A549 (cell line): ENCODE data around the gene MAPK1. TPM values are rescaled to one million over a fixed set of nuclear protein-coding genes. Genes with fewer than 3 reads are reported as not detected.

Source experiments
- ATAC-seq, 2 experiments: fragments of 200-7000 bp in 1 of 2; fragments of >200 bp in 1 of 2; cut with Nextera tagmentation in 1 of 2; cut with Tn5 transposase in 1 of 2; 3 replicates each; pipeline versions ENCODE4 v1.8.0 to v1.9.1; 2018 to 2020; ENCODE audit warnings: mild to moderate bottlenecking in 1 of 2, moderate library complexity in 1 of 2
- CTCF ChIA-PET: fragments of 300-600 bp; sonication (Branson Sonifier 250); formaldehyde crosslinking; extraction: SDS; loops from one replicate; lab custom pipeline; 2021; ENCODE audit warnings: antibody characterized with exemption, inconsistent platforms; lab: Yijun Ruan, JAX
- POLR2A ChIA-PET: fragments of 350-600 bp; formaldehyde crosslinking; extraction: SDS; loops from one replicate; lab custom pipeline; 2021; ENCODE audit warnings: antibody characterized with exemption, inconsistent platforms; lab: Yijun Ruan, JAX
- DNase-seq, 2 experiments: peaks; one replicate each; pipeline versions ENCODE4 v3.0.0 to v3.0.0-alpha.2; 2011 to 2016; ENCODE audit warnings: low read depth in 1 of 2, low spot score in 1 of 2
- FAIRE-seq: peaks from 2 replicates; lab custom pipeline; 2011; peaks lifted over from hg19 to GRCh38; lab: Jason Lieb, UNC
- H3K27ac ChIP-seq, 2 experiments: fragments of >200 bp; sonication (Bioruptor Twin); formaldehyde crosslinking; 3 replicates each; pipeline ENCODE4 v1.5.1; 2016 to 2017
- H3K4me1 ChIP-seq: fragments of >200 bp; sonication (Bioruptor Twin); formaldehyde crosslinking; 3 replicates; pipeline ENCODE4 v1.6.1; 2016
- H3K4me2 ChIP-seq: fragments of >200 bp; sonication (Bioruptor Twin); formaldehyde crosslinking; 3 replicates; pipeline ENCODE4 v1.6.1; 2016
- H3K4me3 ChIP-seq: fragments of >200 bp; sonication (Bioruptor Twin); formaldehyde crosslinking; 3 replicates; pipeline ENCODE4 v1.5.1; 2016
- H3K9me3 ChIP-seq: fragments of >200 bp; sonication (Bioruptor Twin); formaldehyde crosslinking; 3 replicates; pipeline ENCODE4 v1.6.1; 2016
- BCL3 ChIP-seq: fragments of >200 bp; sonication (Bioruptor Twin); formaldehyde crosslinking; IDR thresholded peaks from 3 replicates; pipeline ENCODE4 v1.6.1; 2016
- E2F6 ChIP-seq: IDR thresholded peaks from 2 replicates; pipeline ENCODE4 v1.6.1; 2012; ENCODE audit warnings: low read depth, borderline replicate concordance
- GATA3 ChIP-seq: IDR thresholded peaks from 2 replicates; pipeline ENCODE4 v1.6.1; 2012; ENCODE audit warnings: borderline replicate concordance
- HDAC2 ChIP-seq: fragments of 200-600 bp; sonication (generic); IDR thresholded peaks from 2 replicates; pipeline ENCODE4 v1.6.1; 2016
- HMGXB4 ChIP-seq: fragments of 250-450 bp; sonication (Bioruptor Pico); IDR thresholded peaks from 2 replicates; pipeline ENCODE4 v1.5.0; 2021; ENCODE audit warnings: mild to moderate bottlenecking, moderate library complexity, borderline replicate concordance
- HOXA7 ChIP-seq: fragments of 250-450 bp; sonication (Bioruptor Pico); IDR thresholded peaks from 2 replicates; pipeline ENCODE4 v1.5.0; 2020; ENCODE audit warnings: mild to moderate bottlenecking, moderate library complexity
- HOXB5 ChIP-seq: fragments of 250-450 bp; sonication (Bioruptor Pico); IDR thresholded peaks from 2 replicates; pipeline ENCODE4 v1.5.0; 2020; ENCODE audit warnings: mild to moderate bottlenecking, moderate library complexity
- MYC ChIP-seq: IDR thresholded peaks from 2 replicates; pipeline ENCODE4 v1.6.1; 2012; ENCODE audit warnings: mild to moderate bottlenecking, inconsistent platforms, low read length, improper control_type of control experiment, borderline replicate concordance
- NFE2L2 ChIP-seq: fragments of 150-350 bp; conservative IDR thresholded peaks from 2 replicates; pipeline ENCODE4 v1.6.1; 2014; ENCODE audit warnings: low read length
- NR3C1 ChIP-seq: fragments of >200 bp; sonication (Bioruptor Twin); formaldehyde crosslinking; IDR thresholded peaks from 3 replicates; pipeline ENCODE4 v1.6.1; 2017
- POLR2AphosphoS2 ChIP-seq: conservative IDR thresholded peaks from 2 replicates; pipeline ENCODE4 v1.6.1; 2012; ENCODE audit warnings: low read length, improper control_type of control experiment, inconsistent platforms
- RCOR1 ChIP-seq: fragments of 150-350 bp; IDR thresholded peaks from 2 replicates; pipeline ENCODE4 v1.6.1; 2014; ENCODE audit warnings: antibody characterized with exemption, low read length, low read depth
- RFX5 ChIP-seq: fragments of 450-650 bp; IDR thresholded peaks from 2 replicates; pipeline ENCODE4 v1.7.1; 2014; ENCODE audit warnings: antibody characterized with exemption, mild to moderate bottlenecking, moderate library complexity
- SMC3 ChIP-seq: fragments of >200 bp; sonication (Bioruptor Twin); formaldehyde crosslinking; IDR thresholded peaks from 3 replicates; pipeline ENCODE4 v1.6.1; 2018; ENCODE audit warnings: inconsistent platforms
- TFCP2L1 ChIP-seq: fragments of 250-450 bp; sonication (Bioruptor Pico); IDR thresholded peaks from 2 replicates; pipeline ENCODE4 v1.5.0; 2021; ENCODE audit warnings: mild to moderate bottlenecking
- TP53 ChIP-seq: fragments of 250-450 bp; sonication (Bioruptor Pico); IDR thresholded peaks from 2 replicates; pipeline ENCODE4 v1.5.0; 2021; ENCODE audit warnings: mild to moderate bottlenecking, moderate library complexity
- ZFP36 ChIP-seq: fragments of 450-650 bp; IDR thresholded peaks from 2 replicates; pipeline ENCODE4 v1.6.1; 2014; ENCODE audit warnings: borderline replicate concordance; ENCODE audit not compliant: partially characterized antibody
- WGBS: methylation state at CpG from one replicate; pipeline ENCODE4 v1.1.6; 2017; ENCODE audit errors: missing lambda C conversion rate; 5-methylcytosine and 5-hydroxymethylcytosine counted together
- polyA plus RNA-seq, 4 experiments: library from polyadenylated mRNA; depleted of rRNA in 3 of 4; stranded (reverse); fragments of >200 nt; fragmentation: RNase III in 1 of 4; extraction: RNeasy Plus Mini Kit Qiagen cat#74134 plus additional on column Dnase treatment in 1 of 4; gene quantifications; 2 replicates in 3 of 4; 3 replicates in 1 of 4; pipeline ENCODE4 v1.2.3, GENCODE V29; 2011 to 2017

Gene MAPK1
- polyA plus RNA-seq, 2 of the 4 experiments (the other 2 are of a cell fraction): 28.8 to 85.5 TPM

- ChIA-PET CTCF (interaction anchor here (1.3 kb wide), 1 partner anchor 76 kb away, joined by 3 read pairs; no protein-coding TSS in a partner anchor), POLR2A (no interaction called here)
- DNase-seq (no peak), ATAC-seq (no peak), FAIRE-seq (no peak)
- H3K4me3 ChIP-seq: no peak overlapping the region
- TF ChIP-seq RCOR1 (no peak), POLR2AphosphoS2 (no peak), HMGXB4 (CRISPR knock-in tag) (no peak), SMC3 (no peak), NR3C1 (no peak)
- peak overlapping the region in 1 of 2 experiments; percentile 51; a peak in 2 of 6 replicates for H3K27ac ChIP-seq
- 88% methylated on average over 4 of the region's 4 CpGs for WGBS
- peaks cover 45% of the 10 kb centered on the region for H3K4me1 ChIP-seq
- no peaks in the 10 kb centered on the region for H3K9me3 ChIP-seq
- peak overlapping the region; percentile 44 for H3K4me2 ChIP-seq
These were observed 6.9 kb downstream of the MAPK1 start for GRCh38 chr22:21860491-21861039.

GRCh38 chr22:21858025-21858764, 9.2 kb downstream of the MAPK1 start:
- no peak overlapping the region for H3K4me3 ChIP-seq
- H3K27ac ChIP-seq: no peak overlapping the region
- H3K9me3 ChIP-seq: no peaks in the 10 kb centered on the region
- FAIRE-seq (no peak), DNase-seq (no peak), ATAC-seq (no peak)
- ChIA-PET CTCF (no interaction called here), POLR2A (interaction anchor here (0.6 kb wide), 1 partner anchor 80 kb away, joined by 4 read pairs; no protein-coding TSS in a partner anchor)
- H3K4me1 ChIP-seq: peaks cover 39% of the 10 kb centered on the region
- no peak overlapping the region for H3K4me2 ChIP-seq
- 90% methylated on average over 4 of the region's 4 CpGs for WGBS
- TF ChIP-seq GATA3 (no peak), NFE2L2 (no peak), E2F6 (no peak), ZFP36 (no peak), MYC (no peak), RFX5 (no peak), TFCP2L1 (no peak), HOXA7 (CRISPR knock-in tag) (no peak)

- TF ChIP-seq BCL3 (no peak), ZFP36 (no peak), HDAC2 (no peak), TP53 (CRISPR knock-in tag) (no peak), HOXB5 (CRISPR knock-in tag) (no peak)
- ATAC-seq: no peak
- POLR2A ChIA-PET: interaction anchor here (0.6 kb wide), 1 partner anchor 81 kb away, joined by 4 read pairs; no protein-coding TSS in a partner anchor
- no peaks in the 10 kb centered on the region for H3K9me3 ChIP-seq
- H3K4me2 ChIP-seq: no peak overlapping the region
- DNase-seq: no peak
- WGBS: 89% methylated on average over 4 of the region's 4 CpGs
- H3K4me3 ChIP-seq: no peak overlapping the region
- H3K4me1 ChIP-seq: peaks cover 39% of the 10 kb centered on the region
- no peak for FAIRE-seq
- no peak overlapping the region for H3K27ac ChIP-seq
- CTCF ChIA-PET: no interaction called here
These were observed 9.9 kb downstream of the MAPK1 start for GRCh38 chr22:21857481-21857914.
